PC-3 (cell line): ENCODE measurements around the gene PVALB. TPM values are rescaled to one million over a fixed set of nuclear protein-coding genes. Genes with fewer than 3 reads are reported as not detected.

ENCODE experiments used
- ATAC-seq: fragments of 200-7000 bp; cut with Tn5 transposase; 2 replicates; pipeline ENCODE4 v1.9.1; 2020; ENCODE audit warnings: mild to moderate bottlenecking, moderate library complexity
- BruUV-seq: library from RNA; stranded (reverse); fragments of 400-500 nt; replicated peaks from 2 replicates; lab custom pipeline; 2021; lab: Mats Ljungman, UMichigan
- CTCF ChIA-PET: fragments of 300-600 bp; sonication (Branson Sonifier 250); formaldehyde crosslinking; loops from one replicate; lab custom pipeline; 2022; ENCODE audit warnings: antibody characterized with exemption; lab: Charles Lee
- POLR2A ChIA-PET: fragments of 300-600 bp; sonication (Branson Sonifier 250); formaldehyde crosslinking; loops from one replicate; lab custom pipeline; 2022; ENCODE audit warnings: antibody characterized with exemption; ENCODE audit not compliant: unreplicated experiment; lab: Charles Lee
- DNase-seq: peaks from one replicate; pipeline ENCODE4 v3.0.0-alpha.2; 2015
- H2AFZ ChIP-seq: fragments of 300-600 bp; sonication (generic); 2 replicates; pipeline ENCODE4 v1.6.0; 2016; ENCODE audit warnings: antibody characterized with exemption, low read length
- H3F3A ChIP-seq: fragments of 300-600 bp; sonication (generic); one replicate; pipeline ENCODE4 v1.6.0; 2017; ENCODE audit warnings: antibody characterized with exemption, low read length, control low read depth, mild to moderate bottlenecking; ENCODE audit not compliant: unreplicated experiment
- H3K27ac ChIP-seq: fragments of 300-600 bp; sonication (generic); 2 replicates; pipeline ENCODE4 v1.5.1; 2016; ENCODE audit warnings: mild to moderate bottlenecking, low read length
- H3K27me3 ChIP-seq: fragments of 300-600 bp; sonication (generic); 2 replicates; pipeline ENCODE4 v1.6.1; 2016; ENCODE audit warnings: low read length, mixed read lengths
- H3K36me3 ChIP-seq: fragments of 300-600 bp; sonication (generic); 2 replicates; pipeline ENCODE4 v1.6.1; 2016; ENCODE audit warnings: low read depth, mixed run types, low read length, mixed read lengths
- H3K4me1 ChIP-seq: fragments of 300-600 bp; sonication (generic); 2 replicates; pipeline ENCODE4 v1.5.1; 2016; ENCODE audit warnings: low read length; ENCODE audit not compliant: insufficient read depth
- H3K4me2 ChIP-seq: fragments of 300-600 bp; sonication (generic); 2 replicates; pipeline ENCODE4 v1.6.0; 2016; ENCODE audit warnings: low read length
- H3K4me3 ChIP-seq: fragments of 300-600 bp; sonication (generic); 2 replicates; pipeline ENCODE4 v1.5.1; 2016; ENCODE audit warnings: mild to moderate bottlenecking, low read length, mixed read lengths
- H3K79me2 ChIP-seq: fragments of 300-600 bp; sonication (generic); 2 replicates; pipeline ENCODE4 v1.6.1; 2017; ENCODE audit warnings: low read length, mixed read lengths
- H3K9ac ChIP-seq: fragments of 300-600 bp; sonication (generic); 2 replicates; pipeline ENCODE4 v1.6.0; 2016; ENCODE audit warnings: mild to moderate bottlenecking, low read length
- H3K9me2 ChIP-seq: fragments of 300-600 bp; sonication (generic); replicated peaks from 2 replicates; pipeline ENCODE4 v1.6.1; 2016; ENCODE audit warnings: mixed run types, low read length, mixed read lengths
- H3K9me3 ChIP-seq: fragments of 300-600 bp; sonication (generic); 2 replicates; pipeline ENCODE4 v1.6.1; 2016; ENCODE audit warnings: low read length, mixed read lengths
- H4K20me1 ChIP-seq: fragments of 300-600 bp; sonication (generic); 2 replicates; pipeline ENCODE4 v1.6.1; 2016; ENCODE audit warnings: low read length, mixed read lengths
- EZH2 ChIP-seq: fragments of 300-600 bp; sonication (generic); IDR thresholded peaks from one replicate; pipeline ENCODE4 v1.6.1; 2017; ENCODE audit warnings: antibody characterized with exemption, mild to moderate bottlenecking, low read length; ENCODE audit not compliant: unreplicated experiment
- EZH2phosphoT487 ChIP-seq: fragments of 300-600 bp; sonication (generic); IDR thresholded peaks from 2 replicates; pipeline ENCODE4 v1.6.1; 2018; ENCODE audit warnings: mild to moderate bottlenecking, antibody characterized with exemption, low read length, borderline replicate concordance
- intact Hi-C: fragments of 100-400 bp; cut with micrococcal nuclease; formaldehyde crosslinking; loops from 2 replicates; pipeline ENCODE4 v1.9.0; 2023
- total RNA-seq: library from RNA; depleted of rRNA; stranded (reverse); fragments of >200 nt; gene quantifications from 2 replicates; pipeline ENCODE4 v1.2.3, GENCODE V29; 2014
- TF ChIP-seq, protein P1 (sequence below): fragments of 300-600 bp; sonication (generic); conservative IDR thresholded peaks from 2 replicates; pipeline ENCODE4 v1.5.1; 2017; ENCODE audit warnings: antibody characterized with exemption, low read depth, mild to moderate bottlenecking, low read length

Gene PVALB
- total RNA-seq, 1 experiment from 2014 or later: not detected

DNA sequence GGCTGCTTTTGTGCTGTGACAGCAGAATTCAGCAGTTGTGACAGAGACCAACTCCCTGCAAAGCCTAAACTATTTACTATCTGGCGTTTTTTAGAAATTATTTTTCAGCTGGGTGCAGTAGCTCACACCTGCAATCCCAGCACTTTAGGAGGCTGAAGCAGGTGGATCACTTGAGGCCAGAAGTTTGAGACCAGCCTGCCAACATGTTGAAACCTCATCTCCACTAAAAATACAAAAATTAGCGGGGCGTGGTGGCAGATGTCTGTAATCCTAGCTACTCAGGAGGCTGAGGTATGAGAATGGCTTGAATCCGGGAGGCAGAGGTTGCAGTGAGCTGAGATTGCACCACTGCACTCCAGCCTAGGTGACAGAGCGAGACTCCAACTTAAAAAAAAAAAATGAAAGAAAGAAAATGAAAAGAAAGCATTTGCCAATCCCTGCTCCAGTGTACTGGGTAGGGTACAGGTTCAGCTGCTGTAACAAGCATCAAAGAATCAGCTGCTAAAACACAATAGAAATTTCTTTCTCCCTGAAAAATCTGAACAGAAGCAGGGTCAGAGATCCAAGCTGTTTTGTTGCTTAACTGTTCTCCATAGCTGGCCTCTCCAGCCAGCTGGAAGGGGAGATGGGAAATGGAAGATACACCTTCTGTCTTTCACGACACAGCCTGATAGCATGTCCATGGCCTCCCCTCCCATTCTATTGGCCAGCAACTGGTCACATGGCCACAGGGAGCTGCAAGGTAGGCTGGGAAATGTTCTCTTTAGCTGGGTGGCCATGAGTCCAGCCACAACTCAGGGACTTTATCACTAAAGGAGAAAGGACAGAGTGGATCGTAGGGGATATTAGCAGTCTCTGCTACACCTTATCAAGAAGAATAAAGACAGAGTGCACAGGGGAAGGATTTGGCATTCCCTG is 35.5 kb upstream of the PVALB start:
- Histone ChIP-seq H3K4me1 (no peaks in the 10 kb centered on the region), H3K27me3 (peaks cover 20% of the 10 kb centered on the region), H3F3A (no peaks in the 10 kb centered on the region), H3K4me3 (no peak overlapping the region), H3K9me2 (no peaks in the 10 kb centered on the region), H3K27ac (no peak overlapping the region), H3K4me2 (no peak overlapping the region), H3K9ac (no peak overlapping the region), H3K79me2 (no peaks in the 10 kb centered on the region), H3K36me3 (no peaks in the 10 kb centered on the region; the same call in 1 of the 2 replicates), H4K20me1 (no peaks in the 10 kb centered on the region), H3K9me3 (no peaks in the 10 kb centered on the region), H2AFZ (no peak overlapping the region)
- ChIA-PET POLR2A (no interaction called here), CTCF (interaction anchor here (0.6 kb wide), 1 partner anchor 305 kb away, joined by 3 read pairs; no protein-coding TSS in a partner anchor)
- no TSS peak for BruUV-seq
- intact Hi-C loops: no loop called here
- DNase-seq: no peak
- TF ChIP-seq EZH2 (no peak), EZH2phosphoT487 (no peak)
- TF ChIP-seq, protein P1, sequence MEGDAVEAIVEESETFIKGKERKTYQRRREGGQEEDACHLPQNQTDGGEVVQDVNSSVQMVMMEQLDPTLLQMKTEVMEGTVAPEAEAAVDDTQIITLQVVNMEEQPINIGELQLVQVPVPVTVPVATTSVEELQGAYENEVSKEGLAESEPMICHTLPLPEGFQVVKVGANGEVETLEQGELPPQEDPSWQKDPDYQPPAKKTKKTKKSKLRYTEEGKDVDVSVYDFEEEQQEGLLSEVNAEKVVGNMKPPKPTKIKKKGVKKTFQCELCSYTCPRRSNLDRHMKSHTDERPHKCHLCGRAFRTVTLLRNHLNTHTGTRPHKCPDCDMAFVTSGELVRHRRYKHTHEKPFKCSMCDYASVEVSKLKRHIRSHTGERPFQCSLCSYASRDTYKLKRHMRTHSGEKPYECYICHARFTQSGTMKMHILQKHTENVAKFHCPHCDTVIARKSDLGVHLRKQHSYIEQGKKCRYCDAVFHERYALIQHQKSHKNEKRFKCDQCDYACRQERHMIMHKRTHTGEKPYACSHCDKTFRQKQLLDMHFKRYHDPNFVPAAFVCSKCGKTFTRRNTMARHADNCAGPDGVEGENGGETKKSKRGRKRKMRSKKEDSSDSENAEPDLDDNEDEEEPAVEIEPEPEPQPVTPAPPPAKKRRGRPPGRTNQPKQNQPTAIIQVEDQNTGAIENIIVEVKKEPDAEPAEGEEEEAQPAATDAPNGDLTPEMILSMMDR: no peak
- ATAC-seq: no peak

DNA sequence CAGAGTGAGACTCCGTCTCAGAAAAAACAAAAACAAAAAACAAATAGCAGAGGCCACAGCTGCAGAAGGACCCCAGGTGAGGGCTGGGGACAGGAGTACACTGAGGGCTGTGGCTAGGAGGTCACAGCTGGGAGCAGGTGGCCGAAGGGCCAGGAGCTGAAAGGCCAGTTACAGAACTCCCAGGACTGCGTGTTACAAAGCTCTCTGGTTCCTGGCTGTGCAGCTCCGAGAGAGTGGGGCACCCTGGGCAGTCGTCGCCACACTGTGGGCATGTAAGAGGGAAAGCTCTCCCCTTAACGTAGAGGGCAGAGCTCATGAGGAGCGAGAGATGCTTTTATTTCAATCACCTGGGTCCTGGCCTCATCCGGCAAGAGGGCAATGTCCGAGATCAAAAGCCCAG is 33.8 kb upstream of the PVALB start:
- Histone ChIP-seq H3K4me3 (no peak overlapping the region), H3K9ac (no peak overlapping the region), H3K27ac (no peak overlapping the region), H4K20me1 (no peaks in the 10 kb centered on the region), H3F3A (no peaks in the 10 kb centered on the region), H3K4me1 (no peaks in the 10 kb centered on the region), H3K36me3 (no peaks in the 10 kb centered on the region), H3K9me2 (no peaks in the 10 kb centered on the region), H2AFZ (no peak overlapping the region), H3K4me2 (no peak overlapping the region), H3K9me3 (no peaks in the 10 kb centered on the region), H3K27me3 (peaks cover 15% of the 10 kb centered on the region), H3K79me2 (no peaks in the 10 kb centered on the region)
- no peak for ATAC-seq
- no TSS peak for BruUV-seq
- TF ChIP-seq, protein P1: no peak
- no peak for TF ChIP-seq EZH2
- no peak for TF ChIP-seq EZH2phosphoT487
- no peak for DNase-seq
- POLR2A ChIA-PET: no interaction called here
- intact Hi-C loops: no loop called here
- CTCF ChIA-PET: no interaction called here

DNA sequence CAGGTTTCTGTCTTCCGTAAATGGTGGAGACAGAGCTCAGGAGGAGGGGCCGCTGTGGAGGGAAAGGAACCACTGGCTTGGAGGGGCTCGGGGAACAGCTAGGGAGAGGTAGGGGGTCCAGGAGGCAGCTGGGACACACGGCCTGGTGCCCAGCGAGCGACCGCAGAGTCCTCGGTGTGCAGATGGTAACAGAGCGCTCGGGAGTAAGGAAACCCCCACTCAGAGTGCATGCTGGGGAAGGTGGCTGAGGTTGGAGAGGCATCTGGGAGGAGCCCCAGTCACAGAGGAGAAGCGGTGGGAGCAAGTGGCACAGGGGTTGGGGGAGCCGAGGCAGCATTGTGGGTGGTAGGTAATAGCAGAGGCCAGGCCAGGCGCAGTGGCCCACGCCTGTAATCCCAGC is 33.2 kb upstream of the PVALB start:
- Histone ChIP-seq H3K4me1 (no peaks in the 10 kb centered on the region), H3K36me3 (no peaks in the 10 kb centered on the region), H3K79me2 (no peaks in the 10 kb centered on the region), H3K27me3 (peaks cover 15% of the 10 kb centered on the region), H3F3A (no peaks in the 10 kb centered on the region), H3K9me3 (no peaks in the 10 kb centered on the region), H3K9me2 (no peaks in the 10 kb centered on the region), H3K27ac (no peak overlapping the region), H3K9ac (no peak overlapping the region), H2AFZ (no peak overlapping the region), H4K20me1 (no peaks in the 10 kb centered on the region), H3K4me3 (no peak overlapping the region), H3K4me2 (no peak overlapping the region)
- intact Hi-C loops: no loop called here
- ChIA-PET POLR2A (no interaction called here), CTCF (no interaction called here)
- no peak for TF ChIP-seq EZH2
- TF ChIP-seq, protein P1: no peak
- TF ChIP-seq EZH2phosphoT487: no peak
- ATAC-seq: no peak
- no peak for DNase-seq
- BruUV-seq: no TSS peak
